Prostate gland (tissue), 2 donors: ENCODE data around the gene ANKRD10.

Experiments
- POLR2A ChIP-seq: fragments of 450-650 bp; IDR thresholded peaks from one replicate; pipeline ENCODE4 v1.6.1; 2016; ENCODE audit warnings: antibody characterized with exemption, mild to moderate bottlenecking
- POLR2AphosphoS5 ChIP-seq: sonication (generic); formaldehyde crosslinking; IDR thresholded peaks from one replicate; pipeline ENCODE4 v1.6.1; 2017; ENCODE audit warnings: antibody characterized with exemption
- TF ChIP-seq, protein P1 (sequence below), 4 experiments: fragments of 200-600 bp in 2 of 4; fragments of 450-650 bp in 2 of 4; sonication (generic) in 2 of 4; IDR thresholded peaks; 1 replicate in 3 of 4; 2 replicates in 1 of 4; pipeline ENCODE4 v1.5.1; 2016 to 2019; ENCODE audit warnings: antibody characterized with exemption in 4 of 4, mild to moderate bottlenecking in 2 of 4, moderate library complexity in 2 of 4

DNA sequence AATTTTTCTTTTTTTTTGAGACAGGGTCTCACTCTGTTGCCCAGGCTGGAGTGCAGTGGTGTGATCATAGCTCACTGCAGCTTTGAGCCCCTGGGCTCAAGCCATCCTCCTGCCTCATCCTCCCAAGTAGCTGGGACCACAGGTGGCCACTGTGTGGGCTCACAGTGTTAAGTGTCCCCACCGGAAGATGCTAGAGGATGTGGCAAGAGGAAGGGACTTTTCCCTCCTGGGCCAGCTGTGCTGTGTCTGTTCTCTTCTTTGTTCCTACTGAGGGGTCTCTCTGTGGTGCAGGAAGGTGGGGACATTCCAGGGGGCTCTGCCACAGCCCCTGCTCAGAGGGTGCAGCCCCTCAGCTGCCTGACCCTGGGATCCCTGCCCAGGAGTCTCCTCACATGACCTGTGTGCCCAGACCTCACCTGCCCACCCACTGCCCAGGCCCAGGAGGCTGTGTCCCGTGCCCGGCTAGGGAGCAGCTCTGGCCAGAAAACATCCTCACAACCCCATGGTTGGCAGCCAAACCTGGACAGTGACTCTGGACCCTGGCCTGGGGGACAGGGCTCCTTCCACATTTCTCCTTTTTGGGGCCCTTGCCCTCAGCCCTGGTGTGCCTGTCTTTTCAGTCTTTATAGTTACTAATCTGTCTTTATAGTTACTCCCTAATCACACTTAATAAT, 14.4 kb upstream of the ANKRD10 start:
- TF ChIP-seq, protein P1, sequence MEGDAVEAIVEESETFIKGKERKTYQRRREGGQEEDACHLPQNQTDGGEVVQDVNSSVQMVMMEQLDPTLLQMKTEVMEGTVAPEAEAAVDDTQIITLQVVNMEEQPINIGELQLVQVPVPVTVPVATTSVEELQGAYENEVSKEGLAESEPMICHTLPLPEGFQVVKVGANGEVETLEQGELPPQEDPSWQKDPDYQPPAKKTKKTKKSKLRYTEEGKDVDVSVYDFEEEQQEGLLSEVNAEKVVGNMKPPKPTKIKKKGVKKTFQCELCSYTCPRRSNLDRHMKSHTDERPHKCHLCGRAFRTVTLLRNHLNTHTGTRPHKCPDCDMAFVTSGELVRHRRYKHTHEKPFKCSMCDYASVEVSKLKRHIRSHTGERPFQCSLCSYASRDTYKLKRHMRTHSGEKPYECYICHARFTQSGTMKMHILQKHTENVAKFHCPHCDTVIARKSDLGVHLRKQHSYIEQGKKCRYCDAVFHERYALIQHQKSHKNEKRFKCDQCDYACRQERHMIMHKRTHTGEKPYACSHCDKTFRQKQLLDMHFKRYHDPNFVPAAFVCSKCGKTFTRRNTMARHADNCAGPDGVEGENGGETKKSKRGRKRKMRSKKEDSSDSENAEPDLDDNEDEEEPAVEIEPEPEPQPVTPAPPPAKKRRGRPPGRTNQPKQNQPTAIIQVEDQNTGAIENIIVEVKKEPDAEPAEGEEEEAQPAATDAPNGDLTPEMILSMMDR (IDR thresholded peaks at IDR 0.05), result no peak
- no peak for TF ChIP-seq POLR2A
- TF ChIP-seq POLR2AphosphoS5, result no peak
